Measurements from ENCODE around the gene ADGRL1.
"Not testable (repeated sequence)": the region's sequence is repeated elsewhere in the genome, so short reads cannot be mapped to it uniquely, and the experiment has no call there.

Gene ADGRL1

DNA sequence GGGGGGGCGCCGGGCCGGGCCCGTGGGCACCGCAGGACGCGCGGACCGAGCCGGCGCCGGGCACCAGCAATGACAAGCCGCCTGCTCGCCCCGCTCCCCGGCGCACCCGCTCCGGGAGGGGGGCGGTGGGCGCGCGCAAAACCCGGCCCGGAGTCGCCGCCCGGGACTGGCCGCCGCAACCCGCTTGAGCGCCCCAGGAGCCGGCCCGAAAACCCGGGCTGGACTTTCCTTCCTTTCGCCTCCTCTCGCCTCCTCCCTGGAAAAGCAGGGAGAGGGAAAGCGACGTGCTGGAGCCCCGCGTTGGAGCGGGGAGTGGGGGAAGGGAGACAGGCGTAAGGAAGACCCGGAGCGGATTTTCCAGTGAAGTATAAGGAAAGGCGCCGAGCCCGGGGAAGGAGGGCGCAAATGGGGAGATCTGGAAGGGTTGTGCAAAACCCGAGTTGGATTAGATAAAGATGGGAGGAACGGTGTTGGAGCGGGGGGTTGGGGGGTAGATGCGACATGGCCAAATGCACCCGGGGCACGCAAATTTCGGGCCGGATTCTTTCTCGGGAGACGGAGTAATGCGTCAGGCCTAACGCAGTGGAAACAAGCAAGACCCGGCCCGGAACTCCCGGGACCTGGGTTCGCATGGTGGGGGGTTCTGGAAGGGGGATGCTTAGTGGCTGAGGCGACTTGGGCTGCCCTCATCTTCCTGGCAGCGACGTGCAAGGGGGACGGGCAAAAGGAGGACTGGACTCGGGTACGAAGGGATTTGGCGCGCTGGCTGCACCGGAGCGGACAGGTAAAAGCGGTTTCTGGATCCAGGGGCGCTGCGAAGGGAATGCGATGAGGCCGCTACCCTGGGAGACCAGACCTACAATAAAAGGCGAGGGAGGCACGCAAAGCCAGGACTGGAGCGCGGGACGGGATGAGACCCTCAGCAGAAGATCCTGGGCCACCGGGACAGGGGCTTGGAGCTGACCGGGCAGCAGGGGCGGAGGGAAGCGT is 1.1 kb upstream of the ADGRL1 start:
- peak overlapping the region; percentile 71 for H3K27ac ChIP-seq

DNA sequence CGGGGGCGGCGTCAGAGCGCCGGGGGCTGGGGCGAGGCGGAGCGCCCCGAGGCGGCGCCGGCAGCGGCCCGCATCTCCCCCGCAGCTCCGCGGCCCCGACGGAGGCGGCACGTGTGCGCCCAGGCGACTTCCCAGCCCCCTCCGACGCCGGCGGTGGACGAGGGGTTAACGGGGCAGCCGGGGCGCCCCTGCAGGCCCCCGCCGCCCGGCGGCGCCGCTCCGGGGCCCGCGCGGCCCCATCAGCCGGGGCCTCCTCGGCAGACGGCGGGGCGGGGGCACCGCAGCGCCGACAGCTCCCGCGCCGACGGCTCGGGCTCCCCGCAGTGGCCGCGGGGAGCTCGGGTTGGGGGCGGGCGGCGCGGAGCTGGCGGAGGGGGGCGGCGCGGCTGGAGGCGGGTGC is 339 bp upstream of the ADGRL1 start:
- H3K27ac ChIP-seq = peak overlapping the region; percentile 71

DNA sequence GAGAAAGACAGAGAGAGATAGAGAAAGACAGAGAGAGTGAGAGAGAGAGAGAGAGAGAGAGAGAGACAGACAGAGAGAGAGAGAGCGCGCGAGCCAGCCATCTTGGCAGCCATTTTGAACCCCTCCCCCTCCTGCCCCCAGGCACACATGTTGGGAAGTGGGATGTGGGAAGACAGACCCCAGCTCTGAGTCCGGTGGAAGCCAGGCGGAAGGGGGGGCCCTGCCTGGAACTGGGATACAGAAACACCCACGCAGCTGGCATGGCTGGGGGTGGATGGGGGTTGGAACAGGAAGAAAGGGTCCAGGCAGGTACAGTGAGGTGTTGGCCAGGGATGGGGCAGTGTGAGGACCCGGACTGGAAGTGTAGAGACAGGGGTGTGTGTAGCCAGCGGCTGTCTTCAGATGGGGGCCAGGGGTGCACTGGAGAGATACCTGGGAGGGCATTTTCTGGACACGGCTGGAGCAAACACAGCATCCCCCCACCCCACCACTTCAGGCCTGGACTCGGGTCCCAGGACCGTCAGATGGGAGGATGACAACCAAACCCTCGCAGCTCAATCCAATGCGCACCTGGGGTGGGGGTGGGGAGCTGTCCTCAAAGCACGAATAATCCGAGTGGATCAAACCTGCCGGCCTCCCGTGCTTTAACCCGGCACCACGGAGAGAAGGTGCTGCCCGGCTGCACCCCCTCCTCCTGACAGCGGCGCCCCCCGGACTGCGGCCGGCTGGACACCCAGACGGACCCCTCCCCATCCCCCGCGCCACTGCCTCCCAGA is 1.1 kb downstream of the ADGRL1 start:
- H3K27ac ChIP-seq = peak overlapping the region; percentile 71; the same call in 1 of the 2 replicates

DNA sequence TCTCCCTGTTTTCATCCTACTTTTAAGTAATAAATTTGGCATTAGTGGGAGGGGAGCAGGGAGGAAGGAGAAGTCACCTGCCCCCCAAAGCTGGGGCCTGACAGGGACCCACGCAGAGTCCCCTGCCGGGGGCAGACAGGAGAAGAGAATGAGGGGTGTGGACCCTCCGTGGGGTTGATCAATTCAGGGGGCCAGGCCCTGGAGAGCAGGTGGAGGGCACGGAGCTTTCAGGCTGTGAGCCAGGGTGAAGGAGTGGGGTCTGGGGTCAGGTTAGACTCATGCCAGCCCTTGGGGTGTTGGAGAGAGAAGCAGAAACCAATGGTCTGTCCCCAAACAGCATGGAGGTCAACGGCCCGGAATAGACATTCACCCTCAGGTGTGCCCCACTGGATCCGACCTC is 1.8 kb downstream of the ADGRL1 start:
- H3K27ac ChIP-seq = not testable (repeated sequence)

DNA sequence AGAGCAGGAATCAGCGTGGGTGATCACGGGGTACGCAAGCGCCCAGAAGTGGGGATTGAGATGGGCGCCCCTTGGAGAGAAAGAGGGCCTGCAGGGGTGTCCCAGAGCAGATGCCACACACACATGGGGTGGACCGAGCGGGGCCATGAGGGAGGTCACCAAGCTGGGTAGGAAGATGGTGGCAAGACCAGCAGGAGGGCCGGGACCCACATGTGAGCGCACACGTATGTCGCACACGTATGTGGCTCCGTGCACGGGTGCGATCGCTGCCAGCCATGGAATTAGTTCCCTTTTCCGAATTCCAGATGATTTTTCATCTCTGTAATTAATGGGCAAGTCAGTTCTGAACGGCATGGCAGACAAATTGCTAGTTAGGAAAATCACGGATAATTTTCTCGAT is 2.2 kb downstream of the ADGRL1 start:
- H3K27ac ChIP-seq = not testable (repeated sequence)

DNA sequence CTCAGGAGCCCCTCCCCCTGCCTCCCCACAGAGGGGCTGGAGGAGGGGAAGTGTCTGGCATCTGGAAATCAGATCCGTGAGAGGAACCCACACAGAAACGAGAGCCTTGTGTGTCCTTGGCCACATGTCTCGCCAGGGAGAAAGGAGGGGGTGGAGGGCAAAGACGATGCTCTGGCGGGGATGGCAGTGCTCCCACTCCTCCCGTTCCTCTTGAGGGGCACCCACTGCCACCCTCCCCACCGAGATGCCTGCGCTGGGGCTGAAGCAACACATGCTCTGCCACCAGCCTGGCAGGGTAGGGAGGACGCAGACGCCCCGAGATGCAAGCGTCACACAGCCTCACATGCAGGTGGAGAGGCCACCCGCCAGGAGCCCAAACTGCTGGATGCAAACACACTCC is 2.8 kb downstream of the ADGRL1 start:
- H3K27ac ChIP-seq = no peak overlapping the region
- TF ChIP-seq, protein P1, sequence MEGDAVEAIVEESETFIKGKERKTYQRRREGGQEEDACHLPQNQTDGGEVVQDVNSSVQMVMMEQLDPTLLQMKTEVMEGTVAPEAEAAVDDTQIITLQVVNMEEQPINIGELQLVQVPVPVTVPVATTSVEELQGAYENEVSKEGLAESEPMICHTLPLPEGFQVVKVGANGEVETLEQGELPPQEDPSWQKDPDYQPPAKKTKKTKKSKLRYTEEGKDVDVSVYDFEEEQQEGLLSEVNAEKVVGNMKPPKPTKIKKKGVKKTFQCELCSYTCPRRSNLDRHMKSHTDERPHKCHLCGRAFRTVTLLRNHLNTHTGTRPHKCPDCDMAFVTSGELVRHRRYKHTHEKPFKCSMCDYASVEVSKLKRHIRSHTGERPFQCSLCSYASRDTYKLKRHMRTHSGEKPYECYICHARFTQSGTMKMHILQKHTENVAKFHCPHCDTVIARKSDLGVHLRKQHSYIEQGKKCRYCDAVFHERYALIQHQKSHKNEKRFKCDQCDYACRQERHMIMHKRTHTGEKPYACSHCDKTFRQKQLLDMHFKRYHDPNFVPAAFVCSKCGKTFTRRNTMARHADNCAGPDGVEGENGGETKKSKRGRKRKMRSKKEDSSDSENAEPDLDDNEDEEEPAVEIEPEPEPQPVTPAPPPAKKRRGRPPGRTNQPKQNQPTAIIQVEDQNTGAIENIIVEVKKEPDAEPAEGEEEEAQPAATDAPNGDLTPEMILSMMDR (conservative IDR thresholded peaks at IDR 0.05) = no peak

DNA sequence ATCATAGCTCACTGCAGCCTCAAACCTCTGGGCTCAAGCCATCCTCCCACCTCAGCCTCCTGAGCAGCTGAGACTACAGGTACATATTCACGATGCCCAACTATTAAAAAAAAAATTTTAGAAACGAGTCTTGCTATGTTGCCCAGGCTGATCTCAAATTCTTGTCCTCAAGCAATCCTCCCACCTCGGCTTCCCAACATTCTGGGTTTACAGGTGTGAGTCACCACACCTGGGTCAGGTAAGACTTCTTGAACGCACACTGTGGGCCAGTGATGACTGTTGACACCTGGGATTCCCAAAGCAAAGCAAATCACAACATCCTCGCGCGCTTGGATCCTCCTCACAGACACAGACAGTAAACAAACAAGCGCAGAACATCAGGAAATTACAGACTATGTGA is 4.5 kb downstream of the ADGRL1 start:
- not testable (repeated sequence) for H3K27ac ChIP-seq

DNA sequence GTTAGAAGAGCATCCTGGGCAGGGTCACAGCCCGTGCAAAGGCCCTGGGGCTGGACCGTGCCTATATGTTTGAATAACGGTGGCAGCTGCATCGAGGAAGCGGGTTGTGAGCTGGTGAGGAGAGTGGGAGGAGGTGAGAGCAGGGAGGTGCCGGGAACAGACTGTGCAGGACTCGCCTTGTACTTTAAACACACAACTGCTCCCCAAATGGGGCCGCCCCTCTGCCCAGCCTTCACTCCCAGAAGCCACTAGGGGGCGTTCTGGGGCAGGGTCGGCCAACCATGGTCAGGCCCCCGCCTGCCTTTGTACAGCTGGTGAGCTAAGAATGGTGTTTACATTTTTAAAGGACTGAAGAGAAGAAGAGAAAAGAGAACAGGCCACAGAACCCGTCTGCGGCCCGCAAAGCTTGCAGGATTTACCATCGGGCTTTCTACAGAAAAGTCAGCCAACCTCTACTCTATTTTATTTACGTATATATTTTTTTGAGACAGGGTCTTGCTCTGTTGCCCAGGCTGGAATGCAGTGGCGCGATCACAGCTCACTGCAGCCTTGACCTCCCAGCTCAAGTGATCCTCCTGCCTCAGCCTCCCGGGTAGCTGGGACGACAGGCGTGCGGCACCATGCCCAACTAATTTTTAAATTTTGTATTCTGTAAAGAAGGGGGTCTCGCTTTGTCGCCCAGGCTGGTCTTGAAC is 5.7 kb downstream of the ADGRL1 start:
- H3K27ac ChIP-seq = not testable (repeated sequence)
- TF ChIP-seq, protein P1 (conservative IDR thresholded peaks at IDR 0.05) = peak; percentile 62

DNA sequence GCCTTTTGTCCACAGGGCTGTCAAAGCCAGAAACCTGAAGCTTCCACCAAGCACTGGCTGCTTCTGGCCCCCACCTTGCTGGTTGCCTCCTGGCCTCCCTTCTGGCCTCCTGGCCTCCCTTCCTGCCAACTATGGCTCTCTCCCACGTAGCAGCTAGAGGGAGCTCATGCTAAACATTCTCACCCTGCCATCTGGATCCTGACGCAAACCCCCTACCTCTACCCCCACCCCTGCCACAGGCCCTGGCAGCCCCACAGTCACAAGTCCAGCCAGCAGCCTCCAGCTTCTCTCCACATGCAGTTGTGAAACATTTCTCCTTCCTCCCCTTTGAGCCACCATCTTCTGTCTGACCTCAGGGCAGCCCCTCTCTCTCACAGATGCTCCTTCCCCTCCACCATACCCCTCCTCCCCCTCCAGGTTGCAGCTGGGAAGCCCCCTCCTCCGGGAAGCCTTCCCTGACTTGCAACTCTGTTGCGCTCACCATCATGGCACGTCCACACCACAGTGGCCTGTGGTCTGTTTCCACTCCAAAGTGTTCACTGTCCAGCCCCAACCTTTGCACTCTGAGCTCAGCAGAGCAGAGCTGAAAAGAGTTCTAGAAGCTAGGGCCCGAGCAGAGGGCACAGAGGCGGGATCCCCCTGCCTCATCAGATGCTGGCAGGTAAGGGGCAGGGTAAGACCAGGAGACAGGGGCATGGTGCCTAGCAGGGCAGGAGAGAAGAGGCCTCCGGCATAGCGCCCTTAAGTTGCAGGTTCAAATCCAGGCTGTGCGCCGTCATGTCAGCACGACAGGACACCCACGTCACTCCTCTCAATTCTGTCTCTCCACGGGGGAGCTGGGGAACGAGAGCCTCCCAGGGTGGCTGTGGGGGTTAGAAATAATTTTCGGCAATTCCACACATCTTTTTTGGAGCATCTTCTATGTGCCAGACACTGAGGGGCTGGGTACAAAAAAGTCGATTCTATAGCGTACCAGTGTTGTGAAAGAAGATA is 7.3 kb downstream of the ADGRL1 start:
- H3K27ac ChIP-seq = no peak overlapping the region
- TF ChIP-seq, protein P1 (conservative IDR thresholded peaks at IDR 0.05) = no peak

DNA sequence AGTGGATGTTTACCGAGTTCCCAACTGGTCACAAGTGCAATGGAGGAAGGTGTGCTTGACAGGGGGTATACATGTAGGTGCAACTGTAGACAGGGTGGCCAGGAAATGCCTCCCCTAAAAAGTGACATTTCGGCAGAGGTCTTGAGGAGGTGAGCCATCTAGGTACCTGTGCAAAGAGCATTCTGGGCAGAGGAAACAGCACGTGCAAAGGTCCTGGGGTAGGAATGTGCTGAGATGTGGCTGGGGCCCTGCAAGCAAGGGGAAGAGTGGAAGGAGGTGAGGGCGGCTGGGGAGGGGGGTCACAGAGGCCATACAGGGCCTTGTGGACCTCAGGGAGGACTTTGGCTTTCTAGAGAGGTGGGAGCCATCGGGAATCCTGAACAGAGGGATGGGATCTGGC is 8.1 kb downstream of the ADGRL1 start:
- no peak overlapping the region for H3K27ac ChIP-seq

DNA sequence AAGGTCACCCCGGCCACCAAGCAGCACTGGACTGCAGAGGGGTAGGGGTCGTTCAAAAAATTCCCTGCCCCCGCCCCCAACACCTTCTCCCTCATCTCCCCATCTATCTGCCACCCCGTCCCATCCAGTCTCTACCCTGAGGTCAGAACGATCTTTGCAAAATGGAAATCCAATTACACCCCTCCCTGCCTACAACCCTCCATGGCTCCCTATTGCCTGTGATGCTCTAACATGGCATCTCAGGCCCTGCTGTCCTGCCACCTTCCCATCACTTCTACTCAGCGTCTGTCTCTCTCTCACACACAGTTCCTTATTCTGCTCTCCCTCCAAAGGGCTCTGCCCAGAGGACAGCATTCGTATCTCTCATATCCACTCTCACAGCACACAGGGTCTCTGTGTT is 8.7 kb downstream of the ADGRL1 start:
- H3K27ac ChIP-seq = not testable (repeated sequence)

More for the DNA sequence above, 8.1 kb downstream of the ADGRL1 start:
- TF ChIP-seq, protein P1 (conservative IDR thresholded peaks at IDR 0.05) = no peak
